SIG-M5 (cell line): Measurements from ENCODE around the gene EPHB3.

Experiments
- DNase-seq: peaks from one replicate; lab custom pipeline; 2025; lab: John Stamatoyannopoulos, UW

The EPHB3 gene

DNA sequence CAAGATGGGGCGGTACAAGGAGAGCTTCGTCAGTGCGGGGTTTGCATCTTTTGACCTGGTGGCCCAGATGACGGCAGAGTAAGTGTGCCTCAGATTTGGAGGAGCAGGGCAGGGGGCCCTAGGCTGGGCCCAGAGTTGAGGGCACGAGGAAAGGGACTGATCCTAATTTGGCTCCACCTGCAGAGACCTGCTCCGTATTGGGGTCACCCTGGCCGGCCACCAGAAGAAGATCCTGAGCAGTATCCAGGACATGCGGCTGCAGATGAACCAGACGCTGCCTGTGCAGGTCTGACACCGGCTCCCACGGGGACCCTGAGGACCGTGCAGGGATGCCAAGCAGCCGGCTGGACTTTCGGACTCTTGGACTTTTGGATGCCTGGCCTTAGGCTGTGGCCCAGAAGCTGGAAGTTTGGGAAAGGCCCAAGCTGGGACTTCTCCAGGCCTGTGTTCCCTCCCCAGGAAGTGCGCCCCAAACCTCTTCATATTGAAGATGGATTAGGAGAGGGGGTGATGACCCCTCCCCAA is 19.8 kb downstream of the EPHB3 start:
- no peak for DNase-seq

DNA sequence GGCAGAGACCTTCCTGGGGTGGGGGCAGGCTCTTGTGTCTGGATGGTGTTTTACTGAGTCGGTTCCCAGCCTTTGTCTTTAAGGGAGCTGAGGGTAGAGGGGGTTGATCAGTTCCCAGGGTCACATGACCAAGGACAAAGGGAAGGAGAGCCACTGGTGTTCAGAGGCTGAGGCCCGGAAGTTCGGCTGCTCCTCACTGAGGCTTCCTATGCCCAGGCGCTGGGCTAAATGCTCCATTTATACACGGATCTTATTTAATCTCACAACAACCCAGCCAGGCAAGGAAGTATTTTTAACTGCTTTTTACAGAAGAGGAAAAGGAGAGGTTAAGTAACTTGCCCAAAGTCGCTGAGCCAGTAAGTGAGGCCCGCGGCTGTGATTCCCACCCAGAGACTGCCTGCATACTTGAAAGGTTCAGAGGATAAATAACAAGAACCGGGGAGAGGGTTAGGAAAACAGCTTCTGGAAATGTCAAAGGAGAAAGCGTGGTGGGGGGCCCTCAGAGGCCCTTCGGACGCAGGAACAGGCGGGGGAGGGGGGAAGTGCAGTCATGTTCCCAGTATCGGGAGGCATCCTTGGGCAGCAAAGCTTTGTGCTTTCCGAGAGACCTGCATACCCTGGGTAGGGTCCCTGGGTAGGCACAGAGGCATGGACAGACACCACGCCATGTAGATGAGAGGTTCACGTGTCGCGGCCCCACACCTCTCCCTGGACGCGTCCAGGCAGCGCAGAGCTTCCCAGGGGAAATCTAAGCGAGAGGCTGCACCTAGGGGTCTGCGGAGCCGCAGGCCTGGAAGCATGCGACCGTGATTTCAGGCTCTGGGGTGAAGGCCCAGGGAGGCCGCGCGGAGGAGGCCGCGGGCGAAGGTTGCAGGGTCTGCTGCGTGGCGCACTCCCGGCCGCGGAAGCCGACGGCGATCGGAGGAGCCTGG is 21.3 kb downstream of the EPHB3 start:
- no peak for DNase-seq

DNA sequence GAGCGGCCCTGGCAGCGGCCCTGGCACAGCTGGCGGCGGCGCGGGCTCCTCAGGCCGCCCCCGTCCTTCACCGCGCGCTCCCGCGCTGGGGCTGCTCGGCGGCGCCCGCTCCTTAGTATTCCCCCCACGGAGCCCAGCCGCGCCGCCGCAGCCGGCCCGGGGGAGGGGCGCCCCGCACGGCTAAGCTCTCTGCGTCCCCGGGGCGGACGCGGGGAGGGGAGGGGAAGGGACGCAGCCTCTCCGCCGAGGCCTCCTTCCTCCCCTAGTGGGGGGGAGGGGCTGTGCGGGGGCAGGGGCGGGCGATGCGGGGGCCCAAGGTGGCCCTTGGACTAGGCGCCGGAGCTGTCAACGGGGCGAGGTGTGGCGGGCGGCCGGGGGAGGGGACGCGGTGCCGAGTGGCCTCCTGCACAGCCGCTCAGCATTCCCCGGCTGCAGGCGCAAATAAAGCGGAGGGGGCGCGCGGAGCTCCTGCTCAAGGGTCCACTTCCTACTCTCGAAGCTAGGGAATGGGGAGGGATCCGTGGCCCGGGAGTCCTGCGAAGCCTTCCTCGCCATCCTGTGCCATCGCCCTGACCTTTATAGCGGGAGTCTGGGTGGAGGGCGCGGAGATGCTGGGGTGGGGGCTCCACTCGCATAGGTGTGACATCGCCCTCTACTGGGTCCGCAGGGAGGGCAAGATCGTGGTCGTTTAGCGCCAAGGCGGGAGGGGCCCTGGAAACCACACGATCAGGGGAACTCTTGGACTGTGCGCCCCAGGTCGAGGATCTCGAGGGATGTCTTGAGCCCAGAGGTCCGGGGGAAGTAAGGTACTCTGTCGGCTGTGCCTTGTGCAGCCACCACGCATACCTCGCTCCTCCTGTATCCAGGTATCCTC is 22.2 kb downstream of the EPHB3 start:
- no peak for DNase-seq

DNA sequence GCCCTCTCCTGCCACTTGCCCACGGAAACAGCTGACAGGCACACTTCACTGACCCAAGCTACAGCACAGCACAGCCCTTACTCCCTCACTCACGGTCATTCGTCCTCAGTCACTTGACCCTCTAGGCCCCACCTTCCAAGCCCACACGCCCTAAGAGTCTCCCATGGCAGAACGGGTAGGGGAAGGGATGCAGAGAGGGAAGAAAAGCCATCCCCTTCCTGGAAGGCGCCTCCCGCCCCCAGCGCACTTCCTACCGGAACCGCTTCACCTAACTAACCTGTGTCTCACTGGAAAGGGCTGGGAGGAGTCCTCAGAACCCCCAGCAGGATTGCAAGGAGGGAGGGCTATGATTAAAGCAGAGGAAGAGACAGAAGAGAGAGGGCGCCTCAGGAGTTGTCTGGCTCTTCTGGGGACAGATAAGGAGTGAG is 22.9 kb downstream of the EPHB3 start:
- DNase-seq, result no peak

DNA sequence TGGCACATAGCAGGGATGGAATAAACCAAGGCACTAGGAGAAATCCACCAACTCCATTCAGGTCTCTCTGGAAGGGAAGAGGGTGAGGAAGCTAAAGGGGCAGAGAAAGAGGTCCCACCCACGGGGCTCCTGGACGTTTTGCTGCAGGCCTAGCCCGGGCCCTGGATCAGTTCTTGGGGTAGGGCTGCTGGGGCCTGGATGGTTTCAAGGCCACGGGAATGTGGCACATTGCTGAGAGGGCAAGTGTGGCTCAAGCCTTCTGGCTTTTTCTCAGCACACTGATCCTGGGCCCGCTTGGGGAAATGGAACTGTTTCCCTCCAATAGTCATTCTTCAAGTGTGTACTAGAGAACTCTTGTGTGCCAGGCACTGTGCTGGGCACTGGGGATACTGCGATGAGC is 24.0 kb downstream of the EPHB3 start:
- no peak for DNase-seq

DNA sequence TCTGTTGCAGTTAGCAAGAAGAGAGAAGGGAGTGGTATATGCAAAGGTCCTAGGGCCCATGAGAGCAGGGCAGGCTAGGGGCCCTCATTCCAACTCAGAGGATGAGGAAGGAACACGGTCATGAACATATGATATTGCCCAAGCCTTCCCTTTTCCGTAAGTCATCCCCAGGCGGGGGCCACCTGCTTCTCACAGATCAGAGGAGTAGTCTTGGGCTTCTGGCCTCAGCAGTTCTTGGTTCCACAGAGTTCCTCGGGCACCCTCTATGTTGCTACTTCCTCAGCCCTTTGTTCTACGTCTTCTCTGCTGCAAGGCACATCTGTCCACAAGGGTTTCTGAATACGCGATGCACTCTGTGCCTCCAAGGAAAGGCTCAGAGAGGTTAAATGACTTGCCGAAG is 25.3 kb downstream of the EPHB3 start:
- peak; percentile 33 for DNase-seq

DNA sequence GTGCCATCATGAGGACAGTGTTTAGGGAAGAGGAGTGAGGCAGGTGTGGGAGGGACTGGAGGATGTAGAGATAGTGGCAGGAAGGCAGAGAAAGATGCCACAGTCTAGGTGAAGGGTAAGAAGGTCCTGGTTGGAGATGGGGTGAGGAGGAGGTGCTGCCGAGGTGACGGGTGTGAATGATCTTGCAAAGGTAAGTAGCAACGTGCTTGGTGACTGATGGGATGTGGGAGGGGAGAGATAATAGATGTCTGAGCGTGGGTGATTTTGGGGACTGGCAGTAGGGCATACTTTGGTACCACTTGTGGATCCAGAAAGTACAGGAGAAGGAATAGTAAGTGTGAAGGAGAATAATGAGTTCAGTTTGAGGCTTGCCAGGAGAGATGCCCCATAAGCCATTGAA is 27.2 kb downstream of the EPHB3 start:
- no peak for DNase-seq

DNA sequence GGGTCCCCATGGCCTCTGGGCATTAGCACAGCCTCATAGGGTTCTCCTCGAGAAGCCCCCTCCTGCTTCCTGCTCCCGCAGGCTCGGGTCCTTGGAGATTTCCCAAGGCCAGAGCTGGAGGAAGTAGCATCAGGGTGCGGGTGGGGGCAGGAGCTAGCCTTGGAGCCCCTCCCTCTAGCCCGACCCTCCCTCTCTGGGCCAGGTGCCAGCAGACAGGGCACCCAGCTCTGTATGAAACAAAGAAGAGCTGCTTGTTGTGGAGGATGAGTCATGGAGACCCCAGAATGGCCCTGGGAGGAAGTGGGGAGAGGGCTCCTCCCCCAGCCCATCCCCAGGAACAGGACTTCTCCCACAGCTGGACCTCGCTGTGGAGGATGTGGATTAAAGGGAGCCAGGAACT is 29.2 kb downstream of the EPHB3 start:
- DNase-seq, result no peak

DNA sequence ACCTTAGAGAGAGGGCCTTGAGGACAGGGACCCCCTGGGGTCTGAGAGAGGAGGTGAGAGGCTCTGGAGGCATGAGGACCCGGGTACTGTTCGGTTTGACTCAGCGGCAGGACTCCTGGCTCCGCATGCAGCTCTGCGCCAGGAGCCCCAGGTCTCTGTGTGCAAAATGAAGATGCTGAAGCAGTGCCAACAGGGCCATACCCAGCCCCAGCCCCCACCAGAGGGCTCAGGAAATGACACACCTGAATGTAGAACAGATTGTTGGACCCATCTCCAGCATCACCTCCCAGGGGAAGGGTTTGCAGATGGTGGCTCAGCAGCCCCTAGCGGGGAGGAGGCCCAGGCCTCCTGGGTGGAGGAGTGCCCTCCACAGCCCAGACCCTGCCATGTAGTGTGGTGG is 30.2 kb downstream of the EPHB3 start:
- DNase-seq, result no peak

DNA sequence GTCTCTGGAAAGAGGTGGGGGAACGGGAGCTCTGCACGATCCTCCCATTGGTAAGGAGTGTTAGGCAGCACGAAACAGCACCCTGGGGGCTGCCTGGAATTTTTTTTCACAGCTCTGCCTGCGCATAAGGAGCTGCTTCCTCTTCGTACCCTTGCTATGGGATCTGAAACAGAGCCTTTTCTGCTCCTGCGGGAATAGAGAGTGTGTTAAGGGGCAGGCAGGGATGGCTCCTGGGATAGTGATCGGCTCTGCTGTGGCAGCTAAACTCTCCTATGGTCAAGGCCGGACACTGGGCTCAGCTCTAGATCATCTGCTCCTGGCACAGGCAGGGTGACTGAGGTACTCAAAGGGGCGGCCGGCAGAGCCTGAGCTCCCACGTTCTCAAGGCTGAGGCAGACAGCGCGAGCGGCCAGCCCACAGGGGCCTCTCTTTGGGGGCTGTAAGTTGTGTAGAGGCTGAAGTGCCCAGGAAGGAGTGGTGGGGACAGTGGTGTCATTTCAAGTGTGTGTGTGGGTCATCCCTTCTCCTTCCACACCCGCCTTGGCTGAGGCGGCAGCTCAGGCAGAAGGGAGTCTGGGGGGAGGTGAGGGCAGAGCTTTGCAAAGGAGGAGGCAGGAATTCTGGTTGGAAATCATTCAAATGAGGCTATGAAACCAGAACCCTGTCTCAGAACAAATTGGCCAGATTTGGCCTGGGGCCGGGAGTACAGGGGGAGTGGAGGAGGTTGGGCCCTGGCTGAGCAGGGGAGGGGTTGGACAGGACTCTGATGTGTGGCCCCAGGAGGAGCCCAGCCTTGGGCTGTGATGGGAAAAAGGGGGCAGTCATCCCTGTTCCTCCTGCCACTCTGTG is 31.0 kb downstream of the EPHB3 start:
- no peak for DNase-seq

DNA sequence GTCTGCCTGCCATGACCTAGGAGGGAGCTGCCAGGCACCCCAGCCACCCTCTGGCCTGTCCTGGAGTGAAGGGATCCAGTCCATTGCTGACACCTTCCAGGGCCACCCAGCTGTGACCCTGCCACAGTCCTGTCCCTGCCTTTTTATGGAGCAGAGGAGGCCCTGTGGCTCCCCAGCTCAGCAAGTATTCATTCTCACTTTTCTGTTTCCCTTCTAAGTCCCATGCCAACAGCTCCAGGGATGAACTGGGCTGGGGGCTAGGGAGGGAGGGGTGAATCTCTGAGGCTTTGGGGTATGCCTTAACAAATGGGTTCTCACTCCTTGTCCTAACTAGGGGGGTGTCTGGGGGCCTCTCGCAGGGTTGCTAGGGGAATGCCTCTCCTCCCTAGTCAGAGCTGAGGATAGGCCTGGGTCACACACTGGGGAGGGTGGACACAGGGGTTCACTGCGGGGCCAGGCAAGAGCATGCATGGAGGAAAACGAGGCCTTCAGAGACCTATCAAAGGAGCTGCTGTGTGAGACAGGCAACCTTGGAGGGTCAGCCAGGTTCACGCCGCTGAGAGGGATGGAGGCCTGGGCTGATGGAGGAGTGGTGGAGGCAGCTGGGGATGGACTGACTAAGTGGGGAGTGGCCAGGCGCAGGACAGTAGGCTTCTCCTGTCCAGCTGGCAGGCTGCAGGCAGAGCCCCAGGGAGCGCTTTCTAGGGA is 31.8 kb downstream of the EPHB3 start:
- no peak for DNase-seq

DNA sequence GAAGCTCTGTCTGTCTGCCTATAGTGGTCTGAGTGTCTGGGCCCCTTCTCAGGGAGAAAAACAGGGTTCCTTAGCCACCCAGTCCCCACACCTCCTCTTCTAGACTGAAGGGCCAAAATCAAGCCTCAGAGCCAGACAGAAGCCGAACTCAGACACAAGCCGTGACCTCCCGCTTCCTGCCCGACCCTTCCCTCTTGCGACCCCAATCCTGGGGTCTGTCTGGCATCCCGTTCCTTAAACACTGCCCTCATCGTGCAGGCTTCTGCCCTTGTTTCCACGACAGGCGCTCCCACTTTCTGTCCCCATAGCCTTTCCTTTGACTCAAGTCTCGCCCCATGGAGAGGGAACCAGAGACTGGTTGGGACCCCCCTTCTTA is 32.3 kb downstream of the EPHB3 start:
- no peak for DNase-seq

DNA sequence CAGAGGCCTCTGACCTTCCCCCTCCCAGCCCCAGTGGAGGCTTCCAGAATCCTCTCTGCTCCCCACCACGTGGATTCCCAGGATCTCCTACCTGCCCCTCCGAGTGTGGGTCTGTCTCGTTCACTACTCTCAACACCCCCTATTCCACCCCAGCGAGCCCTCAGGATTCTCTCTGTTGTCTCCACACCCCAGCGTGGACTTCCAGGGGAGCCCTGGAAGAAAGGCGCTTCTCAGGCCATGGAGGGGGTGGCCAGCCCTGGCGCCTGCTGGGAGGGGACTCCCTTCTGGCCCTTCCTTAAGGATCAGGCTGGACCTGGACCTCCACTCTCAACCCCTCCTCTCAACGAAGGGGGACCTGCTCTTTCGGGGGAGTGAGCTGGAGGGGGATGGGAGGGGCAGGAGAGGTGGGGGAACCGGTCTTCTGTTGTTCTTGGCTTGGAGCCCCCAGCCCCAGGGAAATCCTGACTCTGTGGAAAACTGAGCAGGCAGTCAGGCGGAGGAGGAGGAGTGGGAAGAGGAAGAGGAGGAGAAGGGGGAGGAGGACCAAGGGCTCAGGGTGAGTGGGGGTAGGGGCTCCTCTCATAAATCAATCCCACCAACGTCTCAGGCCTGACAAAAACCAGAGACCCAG is 32.9 kb downstream of the EPHB3 start:
- DNase-seq, result no peak

DNA sequence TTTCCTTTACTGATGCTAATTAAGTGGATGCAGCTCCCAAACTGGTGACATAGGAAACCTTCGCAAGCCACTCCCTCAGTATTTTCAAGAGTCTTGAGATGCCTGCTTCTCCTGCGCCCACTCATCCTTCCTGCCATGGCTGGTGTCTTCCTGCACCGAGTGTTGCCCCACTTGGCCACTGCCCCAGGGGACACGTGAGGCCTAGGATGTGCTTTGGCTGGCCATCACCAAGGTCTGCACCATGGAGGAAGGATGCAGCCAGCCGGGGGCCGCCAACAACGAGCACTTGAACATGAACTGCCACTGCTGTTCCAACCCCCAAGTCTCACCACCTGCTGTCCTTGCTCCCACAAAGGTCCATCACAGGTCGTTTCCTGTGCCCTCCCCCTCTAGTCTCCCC is 34.1 kb downstream of the EPHB3 start:
- DNase-seq, result no peak

DNA sequence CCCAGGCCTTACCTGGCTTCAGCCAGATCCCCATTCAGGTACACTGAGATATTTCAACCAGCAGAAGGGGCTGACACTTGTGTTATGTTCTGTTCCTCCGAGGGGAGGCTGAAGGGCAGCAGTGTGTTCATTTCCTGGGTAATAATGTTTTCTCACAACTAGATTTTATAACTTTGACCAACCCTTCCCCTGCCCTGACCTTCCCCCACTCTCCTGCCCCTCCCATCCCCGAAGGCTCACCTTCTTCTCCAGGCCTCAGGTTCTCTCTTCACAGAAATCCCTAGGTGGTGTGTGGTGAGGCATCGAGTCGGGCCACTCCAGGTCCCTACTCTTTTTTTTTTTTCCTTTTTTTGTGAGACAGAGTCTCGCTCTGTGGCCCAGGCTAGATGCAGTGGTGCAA is 34.6 kb downstream of the EPHB3 start:
- no peak for DNase-seq

DNA sequence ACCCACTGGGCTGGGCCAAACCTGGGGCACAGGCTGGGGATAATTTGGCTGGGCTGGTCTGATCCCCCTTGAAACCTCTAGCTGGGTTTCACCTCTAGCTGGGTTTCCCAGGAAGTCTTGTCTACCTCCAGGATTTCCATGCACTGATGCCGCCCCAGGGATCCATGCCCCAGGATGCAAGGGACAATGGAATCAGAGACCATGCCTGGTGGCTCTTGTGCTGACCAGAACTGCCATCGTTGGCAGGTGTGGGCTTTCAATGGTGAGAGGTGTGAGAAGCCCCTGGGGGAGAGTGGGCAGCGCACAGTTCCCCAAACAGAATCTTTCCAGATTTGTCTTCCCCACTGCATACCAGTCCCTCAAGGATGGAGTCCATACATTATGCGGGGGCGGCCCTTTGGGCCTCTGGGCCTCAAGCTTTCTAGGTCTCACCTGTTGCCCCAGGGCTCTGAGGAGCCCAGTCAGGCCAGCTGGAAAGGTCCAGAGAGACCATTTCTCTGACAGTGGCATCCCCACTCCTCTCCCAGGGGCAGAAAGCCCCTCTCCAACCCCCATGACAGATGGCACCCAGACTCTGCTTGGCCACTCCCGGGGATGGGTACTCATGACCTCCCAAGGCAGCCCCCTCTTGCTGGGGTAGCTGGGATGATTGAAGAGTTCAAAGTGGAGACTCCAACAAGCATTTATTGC is 35.4 kb downstream of the EPHB3 start:
- no peak for DNase-seq

DNA sequence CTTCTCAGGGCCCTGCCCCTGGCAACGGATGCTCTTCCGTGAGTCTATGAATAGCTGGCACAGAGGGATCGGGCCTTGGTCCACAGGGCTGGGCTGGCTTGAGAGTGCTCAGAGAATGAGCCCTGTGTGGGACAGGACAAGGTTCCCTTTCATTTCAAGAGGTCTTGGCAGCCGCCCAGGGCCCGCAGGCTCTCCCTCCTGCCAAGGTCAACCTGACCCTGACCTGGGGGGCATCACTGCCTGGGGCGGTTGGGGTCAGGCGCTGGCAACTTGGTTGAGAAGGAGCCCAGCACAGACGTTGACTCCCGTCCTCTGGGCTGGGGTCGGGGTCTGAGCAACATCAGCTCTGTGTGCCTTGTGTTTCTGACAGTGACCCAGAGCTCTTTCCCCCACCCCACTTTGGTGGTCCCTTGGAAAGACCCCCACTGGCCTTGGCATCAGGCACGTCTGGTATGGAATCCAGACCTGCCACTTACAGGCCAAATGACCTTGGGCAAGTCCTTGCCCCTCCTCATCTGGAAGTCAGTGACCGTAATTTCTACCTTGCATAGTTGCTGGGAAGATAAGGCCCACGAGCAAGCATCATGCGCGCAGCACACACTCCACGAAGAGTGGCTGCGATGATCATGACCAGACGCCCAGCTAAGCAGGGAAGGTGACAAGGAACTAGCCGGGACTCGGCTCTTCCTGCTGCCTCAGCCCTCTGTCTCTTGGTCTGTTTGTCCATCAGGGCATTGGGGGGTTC is 36.4 kb downstream of the EPHB3 start:
- no peak for DNase-seq

DNA sequence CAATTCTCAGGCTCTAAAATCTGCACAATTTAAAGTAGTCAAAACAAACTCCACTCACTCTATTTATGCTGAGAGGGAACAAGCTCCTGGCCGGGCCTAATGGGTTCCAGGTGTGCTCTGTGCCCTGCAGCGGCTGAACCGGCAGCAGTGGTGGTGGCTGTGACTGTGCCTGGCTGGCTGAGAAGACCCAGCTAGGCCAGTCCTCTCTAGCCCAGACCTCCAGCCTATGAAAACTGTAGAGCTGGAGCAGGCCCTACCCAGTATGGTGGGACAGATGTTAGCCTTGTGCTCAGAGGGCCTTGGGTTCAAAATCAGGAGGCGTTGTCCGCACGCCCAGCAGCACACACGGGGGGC is 37.0 kb downstream of the EPHB3 start:
- DNase-seq, result no peak

DNA sequence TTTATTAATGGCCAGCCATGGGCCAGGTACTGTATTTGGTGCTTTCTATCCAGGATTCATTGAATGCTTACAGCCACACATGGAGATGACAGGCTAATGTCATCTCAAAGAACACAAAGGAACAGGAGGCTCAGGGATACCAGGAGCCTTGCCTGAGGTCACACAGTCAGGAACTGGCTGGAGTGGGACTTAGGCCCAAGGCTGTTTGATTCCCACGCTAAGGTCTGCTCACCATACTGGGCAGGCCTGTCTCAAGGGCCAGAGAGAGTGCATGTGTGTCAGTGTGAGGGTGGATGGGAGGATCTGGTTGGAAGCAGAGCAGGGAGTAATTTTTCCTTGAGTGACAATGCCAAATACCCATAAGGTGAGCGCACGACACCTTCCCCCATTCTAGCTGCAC is 37.6 kb downstream of the EPHB3 start:
- no peak for DNase-seq
